AG10803 (cell line): ENCODE results near the gene ZCCHC17.

ENCODE experiments used
- DNase-seq: peaks from one replicate; pipeline ENCODE4 v3.0.0; 2010; ENCODE audit warnings: low read depth
- H3K4me3 ChIP-seq: 2 replicates; pipeline ENCODE4 v1.5.1; 2011; ENCODE audit warnings: mild to moderate bottlenecking, low read length, control low read depth
- CTCF ChIP-seq: conservative IDR thresholded peaks from 2 replicates; pipeline ENCODE4 v1.5.1; 2011; ENCODE audit warnings: mild to moderate bottlenecking, low read length, control low read depth, inconsistent platforms

ZCCHC17 gene

DNA sequence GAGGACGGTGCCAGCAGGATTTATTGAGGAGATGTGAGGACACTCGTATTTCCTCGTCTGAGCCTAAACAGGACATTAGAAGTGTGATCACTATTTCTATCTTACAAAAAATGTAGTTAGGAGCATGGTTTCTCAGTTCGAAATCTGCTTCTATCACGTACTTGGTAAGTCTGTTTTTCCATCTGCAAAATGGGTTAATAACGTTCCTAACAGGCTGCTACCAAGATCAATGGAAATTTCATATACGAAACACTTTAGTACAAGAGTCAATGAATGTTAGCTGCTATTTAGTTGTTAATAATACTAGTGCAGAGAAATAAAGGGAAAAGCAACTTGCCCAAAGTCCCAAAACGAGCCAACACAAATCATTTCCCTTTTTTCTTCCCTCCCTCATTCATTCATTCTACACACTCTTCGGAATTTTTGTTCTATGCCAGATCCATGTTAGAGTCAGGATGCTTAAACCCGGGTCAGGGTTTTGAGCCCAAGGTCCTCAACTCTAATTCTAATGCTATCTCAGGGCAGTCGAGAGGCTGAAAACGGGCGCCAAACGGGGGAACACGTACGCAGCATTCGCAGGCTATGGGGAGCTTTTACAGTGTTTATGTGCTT is 852 bp upstream of the ZCCHC17 start:
- no peak for DNase-seq
- TF ChIP-seq CTCF, result no peak
- peak overlapping the region; percentile 100 for H3K4me3 ChIP-seq

DNA sequence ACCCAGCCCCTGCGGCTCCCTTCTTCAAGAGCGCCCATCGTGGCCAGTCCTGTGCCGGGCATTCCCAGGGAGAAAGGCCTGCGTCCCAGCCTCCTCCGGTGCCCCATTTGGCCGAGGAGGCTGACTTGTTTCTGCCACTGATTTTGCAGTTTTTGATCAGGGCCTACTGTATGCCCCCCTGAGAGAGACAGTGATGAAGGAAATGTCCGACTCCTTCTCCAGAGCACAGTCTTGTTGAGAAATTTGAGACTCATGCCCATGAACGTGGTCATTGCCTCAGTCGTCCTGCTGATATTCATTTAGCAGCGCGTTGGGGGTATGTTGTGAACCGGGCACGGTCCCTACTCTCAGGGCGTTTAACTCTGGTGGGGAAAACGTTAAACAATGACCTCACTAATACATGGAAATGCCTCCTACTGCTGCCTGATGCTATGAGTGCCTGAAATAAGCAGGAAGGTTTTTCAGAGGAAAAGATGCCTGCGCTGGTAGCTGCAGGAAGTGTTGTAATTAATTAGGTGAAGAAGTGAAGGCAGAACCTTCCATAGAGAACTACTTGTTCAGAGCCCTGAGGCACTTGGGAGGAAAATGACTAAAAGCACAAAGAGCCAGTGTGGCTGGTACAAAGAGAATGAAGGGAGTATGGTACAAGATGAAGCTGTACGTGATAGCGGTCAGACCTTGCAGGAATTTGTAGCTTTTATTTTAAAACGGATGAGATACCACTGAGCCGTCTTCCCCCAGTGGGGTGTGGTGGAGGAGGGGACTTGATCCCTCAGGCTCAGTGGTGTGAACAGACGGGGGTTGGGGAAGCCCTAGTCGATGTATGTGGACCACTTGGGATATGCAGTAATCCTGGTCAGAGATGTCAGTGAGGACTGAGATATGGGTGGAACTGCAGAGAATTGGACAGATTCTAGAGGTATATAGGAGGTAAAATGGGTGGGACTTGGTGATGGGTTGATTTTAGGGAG is 730 bp downstream of the ZCCHC17 start:
- DNase-seq, result peak; percentile 11
- no peak for TF ChIP-seq CTCF
- H3K4me3 ChIP-seq, result peak overlapping the region; percentile 100

- TF ChIP-seq CTCF, result no peak
- peak; percentile 8 for DNase-seq
- no peak overlapping the region for H3K4me3 ChIP-seq
Observed at GRCh38 chr1:31299365-31299764, 2.5 kb downstream of the ZCCHC17 start.

GRCh38 chr1:31300193-31300592 is 3.4 kb downstream of the ZCCHC17 start:
- no peak for TF ChIP-seq CTCF
- no peak for DNase-seq
- no peak overlapping the region for H3K4me3 ChIP-seq

- DNase-seq, result peak; percentile 75
- TF ChIP-seq CTCF, result no peak
- no peak overlapping the region for H3K4me3 ChIP-seq
Observed at GRCh38 chr1:31302709-31303441, 6.0 kb downstream of the ZCCHC17 start.

GRCh38 chr1:31306278-31306677 is 9.4 kb downstream of the ZCCHC17 start:
- DNase-seq, result peak; percentile 95
- TF ChIP-seq CTCF, result no peak
- no peak overlapping the region for H3K4me3 ChIP-seq
